Measurements from ENCODE around the gene ELANE.
A peak's percentile ranks its signal among the peaks of the same experiment; 100 is the strongest.

ELANE gene

GRCh38 chr19:900302-901111 is 48.4 kb downstream of the ELANE start:
- DNase-seq, result no peak

GRCh38 chr19:901216-902092 is 49.4 kb downstream of the ELANE start:
- no peak for DNase-seq

DNA sequence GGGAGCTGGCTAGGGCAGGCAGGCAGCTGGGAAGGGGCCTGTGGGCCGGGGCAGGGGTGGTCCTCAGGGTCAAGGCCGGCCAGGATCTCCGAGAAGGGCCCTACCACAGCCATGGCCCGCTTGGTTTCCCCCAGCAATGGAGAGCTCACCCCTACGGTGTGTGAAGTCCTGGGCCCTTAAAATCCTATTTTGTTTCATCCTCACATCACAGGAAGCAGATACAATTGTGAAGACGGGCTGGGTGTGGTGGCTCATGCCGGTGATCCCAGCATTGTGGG is 49.9 kb downstream of the ELANE start:
- no peak for DNase-seq

DNA sequence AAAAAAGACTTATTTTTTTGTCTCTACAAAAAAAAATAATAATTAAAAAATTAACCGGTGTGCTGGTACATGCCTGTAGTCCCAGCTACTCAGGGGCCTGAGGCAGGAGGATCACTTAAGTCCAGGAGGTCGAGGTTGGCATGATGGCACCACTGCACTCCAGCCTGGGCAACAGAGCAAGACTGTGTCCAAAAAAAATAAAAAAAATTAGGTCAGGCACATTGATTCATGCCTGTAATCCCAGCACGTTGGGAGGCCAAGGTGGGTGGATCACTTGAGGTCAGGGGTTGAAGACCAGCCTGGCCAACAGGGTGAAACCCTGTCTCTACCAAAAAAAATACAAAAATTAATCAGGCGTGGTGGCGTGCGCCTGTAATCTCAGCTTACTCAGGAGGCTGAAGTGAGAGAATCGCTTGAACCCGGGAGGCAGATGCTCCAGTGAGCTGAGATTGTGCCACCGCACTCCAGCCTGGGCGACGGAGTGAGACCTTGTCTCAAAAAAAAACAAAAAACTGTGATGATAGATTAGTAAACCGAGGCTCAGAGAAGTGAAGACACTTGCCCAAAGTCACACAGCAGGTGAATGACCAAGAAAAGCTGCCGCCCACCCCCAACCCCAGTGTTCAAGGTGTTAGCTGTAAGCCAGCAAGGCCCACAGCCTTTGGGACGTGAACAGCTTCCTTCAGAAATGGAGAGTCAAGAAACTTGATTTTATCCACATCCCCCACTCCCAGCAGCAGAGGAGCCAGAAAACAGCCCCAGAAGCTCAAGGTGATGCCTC is 50.5 kb downstream of the ELANE start:
- DNase-seq, result no peak

- DNase-seq, result peak in 1 of 2 experiments; percentile 46
Observed at GRCh38 chr19:903266-903797, 51.2 kb downstream of the ELANE start.

- no peak for DNase-seq
Observed at GRCh38 chr19:904545-904944, 52.4 kb downstream of the ELANE start.

All from NCI-H187 (cell line).